ENCODE results near the gene MX1. TPM values are rescaled to one million over a fixed set of nuclear protein-coding genes. Genes with fewer than 3 reads are reported as not detected.

The MX1 gene
- total RNA-seq, 1 experiment from 2014 or later, result 90.0 TPM

DNA sequence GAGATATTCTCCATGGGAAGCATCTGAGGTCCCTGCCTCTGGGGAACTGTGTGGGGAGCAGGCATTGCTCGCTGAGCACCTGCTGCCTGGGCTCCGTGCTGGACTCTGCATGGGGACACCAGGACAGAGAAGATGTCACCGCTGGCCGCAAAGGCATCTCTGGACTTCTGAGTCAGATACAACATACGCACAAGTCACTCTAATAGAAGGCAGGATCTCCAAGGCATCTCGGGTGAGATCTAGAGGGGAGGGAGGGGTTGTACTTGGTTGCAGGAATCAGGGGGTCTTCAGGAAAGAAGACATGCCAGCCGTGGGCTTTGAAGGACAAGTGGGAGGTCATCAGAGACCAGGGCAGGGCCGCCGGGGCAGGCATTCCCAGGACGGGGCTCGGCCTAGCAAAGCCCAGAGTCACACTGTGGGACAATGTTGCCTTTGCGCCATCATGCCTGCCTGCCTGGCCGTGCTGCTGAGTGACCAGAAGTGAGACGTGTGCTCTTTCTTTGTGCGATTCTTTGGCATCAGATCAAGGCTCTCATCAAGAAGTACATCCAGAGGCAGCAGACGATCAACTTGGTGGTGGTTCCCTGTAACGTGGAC is 35.9 kb upstream of the MX1 start:
- H4K20me1 ChIP-seq (ENCODE audit: insufficient read depth, low read depth, low read length), result no peaks in the 10 kb centered on the region
- H3K9me2 ChIP-seq (replicated peaks; ENCODE audit: insufficient read depth, low read length), result no peaks in the 10 kb centered on the region
- H3K27me3 ChIP-seq (ENCODE audit: low read length), result no peaks in the 10 kb centered on the region
- H2AFZ ChIP-seq (ENCODE audit: low read length), result no peak overlapping the region
- peaks cover 5% of the 10 kb centered on the region for H3K4me1 ChIP-seq (ENCODE audit: low read length)
- H3K9ac ChIP-seq (ENCODE audit: low read length), result no peak overlapping the region
- H3K27ac ChIP-seq (ENCODE audit: low read length), result no peak overlapping the region
- no peak overlapping the region for H3K4me2 ChIP-seq (ENCODE audit: low read depth, low read length, poor library complexity, severe bottlenecking)
- no peak overlapping the region for H3K4me3 ChIP-seq (ENCODE audit: low read length)
- H3K36me3 ChIP-seq (ENCODE audit: insufficient read depth, low read length), result no peaks in the 10 kb centered on the region
- no peaks in the 10 kb centered on the region for H3K79me2 ChIP-seq (ENCODE audit: low read length)
- DNase-seq, result peak; percentile 21
- no peaks in the 10 kb centered on the region for H3K9me3 ChIP-seq (ENCODE audit: low read length)

DNA sequence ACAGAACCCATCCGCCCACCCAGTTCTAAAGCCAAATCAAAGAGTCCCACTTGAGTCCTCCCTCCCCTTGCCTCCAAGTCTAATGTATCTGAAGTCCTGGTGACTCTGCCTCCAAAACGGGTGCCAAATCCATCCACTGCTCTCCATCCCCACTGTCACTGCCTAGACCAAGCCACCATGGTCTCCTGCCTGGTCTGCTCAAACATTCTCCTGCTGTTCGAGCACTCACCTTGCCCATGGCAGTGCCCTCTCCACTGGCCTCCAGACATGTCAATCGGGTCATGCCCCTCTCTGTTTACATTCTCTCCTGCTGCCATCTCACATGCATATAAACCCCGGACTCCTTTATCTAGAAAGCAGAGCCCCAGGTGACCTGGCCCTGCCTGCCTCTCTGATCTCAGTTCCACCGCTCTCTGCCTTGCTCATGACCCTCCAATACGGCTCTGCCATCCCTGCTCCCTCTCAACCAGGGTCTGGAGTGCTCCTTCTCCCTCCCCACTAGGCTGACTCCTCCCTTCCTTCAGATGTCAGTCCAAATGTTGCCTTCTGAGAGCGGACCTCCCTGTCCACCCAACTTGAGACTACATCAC is 32.1 kb upstream of the MX1 start:
- no peaks in the 10 kb centered on the region for H3K9me3 ChIP-seq (ENCODE audit: low read length)
- H3K36me3 ChIP-seq (ENCODE audit: insufficient read depth, low read length), result no peaks in the 10 kb centered on the region
- H3K27ac ChIP-seq (ENCODE audit: low read length), result no peak overlapping the region
- H4K20me1 ChIP-seq (ENCODE audit: insufficient read depth, low read depth, low read length), result no peaks in the 10 kb centered on the region
- H2AFZ ChIP-seq (ENCODE audit: low read length), result no peak overlapping the region
- H3K79me2 ChIP-seq (ENCODE audit: low read length), result no peaks in the 10 kb centered on the region
- no peaks in the 10 kb centered on the region for H3K9me2 ChIP-seq (replicated peaks; ENCODE audit: insufficient read depth, low read length)
- no peak overlapping the region for H3K9ac ChIP-seq (ENCODE audit: low read length)
- H3K27me3 ChIP-seq (ENCODE audit: low read length), result no peaks in the 10 kb centered on the region
- no peaks in the 10 kb centered on the region for H3K4me1 ChIP-seq (ENCODE audit: low read length)
- no peak overlapping the region for H3K4me2 ChIP-seq (ENCODE audit: low read depth, low read length, poor library complexity, severe bottlenecking)
- DNase-seq, result no peak
- H3K4me3 ChIP-seq (ENCODE audit: low read length), result no peak overlapping the region

DNA sequence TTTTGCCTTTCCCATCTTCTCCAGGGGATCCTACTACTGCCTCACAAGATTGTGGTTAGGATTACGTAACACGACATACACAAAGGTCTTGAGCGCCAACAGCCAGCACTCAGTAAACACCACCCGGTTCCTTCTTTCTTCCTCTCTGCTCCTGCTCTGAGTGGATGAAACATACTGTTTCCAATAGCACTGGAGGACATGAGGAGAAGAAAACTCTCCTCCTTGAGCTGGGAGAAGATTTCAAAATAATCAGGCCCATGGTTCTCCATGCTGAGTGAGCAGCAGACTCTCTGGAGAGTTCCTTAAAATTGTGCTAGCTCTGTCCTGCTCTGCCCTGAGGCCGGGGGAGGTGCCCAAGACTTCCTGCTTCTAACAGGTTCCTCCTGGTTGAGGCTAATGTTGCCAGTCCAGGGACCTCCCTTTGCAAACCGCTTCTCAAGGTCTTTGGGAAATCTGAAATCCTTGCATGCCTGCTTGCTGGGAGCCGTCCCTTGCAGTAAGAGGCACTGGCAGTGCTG is 29.4 kb upstream of the MX1 start:
- no peak overlapping the region for H2AFZ ChIP-seq (ENCODE audit: low read length)

DNA sequence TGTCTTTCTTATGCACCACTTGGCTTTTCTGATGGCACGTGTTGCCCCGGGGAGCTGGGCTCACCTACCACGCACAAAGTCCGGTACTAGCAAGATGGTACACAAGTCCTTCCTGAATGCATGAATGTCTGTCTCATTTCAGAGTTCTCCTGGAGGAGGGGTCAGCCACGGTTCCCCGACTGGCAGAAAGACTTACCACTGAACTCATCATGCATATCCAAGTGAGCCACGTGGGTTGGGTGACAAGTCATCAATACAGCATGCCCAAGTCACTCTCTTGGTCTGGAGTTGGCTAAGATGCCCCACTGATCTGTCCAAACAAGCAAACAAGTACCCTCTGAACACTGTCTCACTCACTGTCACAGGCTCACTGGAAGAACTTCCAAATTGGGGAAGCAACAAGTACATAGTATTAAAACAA is 28.6 kb upstream of the MX1 start:
- Histone ChIP-seq H4K20me1 (ENCODE audit: insufficient read depth, low read depth, low read length) (no peaks in the 10 kb centered on the region), H3K27ac (ENCODE audit: low read length) (no peak overlapping the region), H3K9ac (ENCODE audit: low read length) (no peak overlapping the region), H3K4me2 (ENCODE audit: low read depth, low read length, poor library complexity, severe bottlenecking) (no peak overlapping the region), H3K9me3 (ENCODE audit: low read length) (no peaks in the 10 kb centered on the region), H3K4me1 (ENCODE audit: low read length) (no peaks in the 10 kb centered on the region), H3K36me3 (ENCODE audit: insufficient read depth, low read length) (no peaks in the 10 kb centered on the region), H3K27me3 (ENCODE audit: low read length) (no peaks in the 10 kb centered on the region), H3K9me2 (replicated peaks; ENCODE audit: insufficient read depth, low read length) (no peaks in the 10 kb centered on the region), H3K4me3 (ENCODE audit: low read length) (no peak overlapping the region), H2AFZ (ENCODE audit: low read length) (no peak overlapping the region), H3K79me2 (ENCODE audit: low read length) (no peaks in the 10 kb centered on the region)
- no peak for DNase-seq

More for the DNA sequence above, 29.4 kb upstream of the MX1 start:
- Histone ChIP-seq H3K4me3 (ENCODE audit: low read length) (no peak overlapping the region), H3K9ac (ENCODE audit: low read length) (no peak overlapping the region), H3K36me3 (ENCODE audit: insufficient read depth, low read length) (no peaks in the 10 kb centered on the region), H3K4me2 (ENCODE audit: low read depth, low read length, poor library complexity, severe bottlenecking) (no peak overlapping the region), H3K79me2 (ENCODE audit: low read length) (no peaks in the 10 kb centered on the region), H3K9me2 (replicated peaks; ENCODE audit: insufficient read depth, low read length) (no peaks in the 10 kb centered on the region), H3K4me1 (ENCODE audit: low read length) (no peaks in the 10 kb centered on the region), H3K27me3 (ENCODE audit: low read length) (no peaks in the 10 kb centered on the region), H3K27ac (ENCODE audit: low read length) (no peak overlapping the region), H4K20me1 (ENCODE audit: insufficient read depth, low read depth, low read length) (no peaks in the 10 kb centered on the region), H3K9me3 (ENCODE audit: low read length) (no peaks in the 10 kb centered on the region)
- no peak for DNase-seq

DNA sequence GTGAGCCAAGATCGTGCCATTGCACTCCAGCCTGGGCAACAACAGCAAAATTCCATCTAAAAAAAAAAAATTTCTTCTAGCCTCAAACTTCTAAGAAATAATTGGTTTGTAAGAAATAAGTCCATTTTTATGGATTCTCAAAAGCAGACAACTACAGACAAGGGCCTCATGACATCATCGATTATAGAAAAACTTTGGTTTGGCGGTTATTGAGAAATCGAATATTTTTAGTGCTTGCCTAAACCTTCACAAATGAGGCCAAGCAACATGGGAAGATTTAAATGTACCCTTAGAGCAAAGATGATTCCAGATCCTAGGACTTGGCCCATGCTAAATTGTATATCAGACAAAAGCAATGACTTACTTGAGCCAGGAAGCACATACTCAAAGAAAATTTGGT is 27.8 kb upstream of the MX1 start:
- Histone ChIP-seq H3K4me1 (ENCODE audit: low read length) (no peaks in the 10 kb centered on the region), H3K9me2 (replicated peaks; ENCODE audit: insufficient read depth, low read length) (no peaks in the 10 kb centered on the region), H3K4me3 (ENCODE audit: low read length) (no peak overlapping the region), H4K20me1 (ENCODE audit: insufficient read depth, low read depth, low read length) (no peaks in the 10 kb centered on the region), H3K79me2 (ENCODE audit: low read length) (no peaks in the 10 kb centered on the region), H3K9ac (ENCODE audit: low read length) (no peak overlapping the region), H3K36me3 (ENCODE audit: insufficient read depth, low read length) (no peaks in the 10 kb centered on the region), H3K27ac (ENCODE audit: low read length) (no peak overlapping the region), H3K4me2 (ENCODE audit: low read depth, low read length, poor library complexity, severe bottlenecking) (no peak overlapping the region), H2AFZ (ENCODE audit: low read length) (no peak overlapping the region), H3K9me3 (ENCODE audit: low read length) (no peaks in the 10 kb centered on the region), H3K27me3 (ENCODE audit: low read length) (no peaks in the 10 kb centered on the region)
- no peak for DNase-seq

DNA sequence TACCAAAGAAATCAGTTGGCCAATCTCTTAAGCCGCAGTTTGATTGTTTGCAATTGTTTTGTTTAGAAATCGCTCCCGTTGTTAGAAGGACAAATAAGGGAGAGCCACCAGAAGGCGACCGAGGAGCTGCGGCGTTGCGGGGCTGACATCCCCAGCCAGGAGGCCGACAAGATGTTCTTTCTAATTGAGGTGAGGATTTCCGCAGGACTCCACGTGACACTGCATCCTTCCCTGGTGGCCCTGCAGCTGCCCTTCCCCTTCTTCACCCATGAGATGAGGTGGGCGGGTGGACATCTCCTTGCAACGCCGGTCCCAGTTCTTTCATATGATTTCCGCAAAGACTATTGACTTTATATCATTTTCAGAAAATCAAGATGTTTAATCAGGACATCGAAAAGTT is 27.2 kb upstream of the MX1 start:
- Histone ChIP-seq H3K9me3 (ENCODE audit: low read length) (no peaks in the 10 kb centered on the region), H2AFZ (ENCODE audit: low read length) (no peak overlapping the region), H3K36me3 (ENCODE audit: insufficient read depth, low read length) (no peaks in the 10 kb centered on the region)

DNA sequence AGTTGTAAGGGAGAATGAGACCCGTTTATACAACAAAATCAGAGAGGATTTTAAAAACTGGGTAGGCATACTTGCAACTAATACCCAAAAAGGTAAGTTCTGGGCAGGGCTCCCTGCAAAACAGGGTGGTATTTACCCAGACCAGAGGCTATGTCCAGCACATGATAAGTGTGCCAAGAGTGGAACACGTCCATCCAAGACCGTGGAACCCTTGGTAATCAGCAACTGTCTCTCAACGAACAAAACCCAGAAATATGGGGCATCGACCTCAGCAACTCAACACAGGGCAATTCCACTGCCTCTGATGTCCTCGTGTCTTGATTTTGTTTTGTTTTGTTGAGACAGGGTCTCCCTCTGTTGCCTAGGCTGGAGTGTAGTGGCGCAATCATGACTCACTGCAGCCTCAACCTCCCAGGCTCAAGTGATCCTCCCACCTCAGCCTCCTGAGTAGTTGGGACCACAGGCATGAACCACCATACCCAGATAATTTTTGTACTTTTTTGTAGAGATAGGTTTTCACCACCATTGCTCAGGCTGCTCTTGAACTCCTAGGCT is 26.7 kb upstream of the MX1 start:
- Histone ChIP-seq H3K79me2 (ENCODE audit: low read length) (no peaks in the 10 kb centered on the region), H3K9me3 (ENCODE audit: low read length) (no peaks in the 10 kb centered on the region), H3K4me3 (ENCODE audit: low read length) (no peak overlapping the region), H3K9ac (ENCODE audit: low read length) (no peak overlapping the region), H2AFZ (ENCODE audit: low read length) (no peak overlapping the region), H3K9me2 (replicated peaks; ENCODE audit: insufficient read depth, low read length) (no peaks in the 10 kb centered on the region), H3K36me3 (ENCODE audit: insufficient read depth, low read length) (no peaks in the 10 kb centered on the region), H3K4me1 (ENCODE audit: low read length) (no peaks in the 10 kb centered on the region), H3K27ac (ENCODE audit: low read length) (no peak overlapping the region), H3K4me2 (ENCODE audit: low read depth, low read length, poor library complexity, severe bottlenecking) (no peak overlapping the region), H3K27me3 (ENCODE audit: low read length) (no peaks in the 10 kb centered on the region), H4K20me1 (ENCODE audit: insufficient read depth, low read depth, low read length) (no peaks in the 10 kb centered on the region)
- no peak for DNase-seq

More for the DNA sequence above, 27.2 kb upstream of the MX1 start:
- Histone ChIP-seq H3K9ac (ENCODE audit: low read length) (no peak overlapping the region), H4K20me1 (ENCODE audit: insufficient read depth, low read depth, low read length) (no peaks in the 10 kb centered on the region), H3K27me3 (ENCODE audit: low read length) (no peaks in the 10 kb centered on the region), H3K9me2 (replicated peaks; ENCODE audit: insufficient read depth, low read length) (no peaks in the 10 kb centered on the region), H3K4me3 (ENCODE audit: low read length) (no peak overlapping the region), H3K27ac (ENCODE audit: low read length) (no peak overlapping the region), H3K4me1 (ENCODE audit: low read length) (no peaks in the 10 kb centered on the region), H3K79me2 (ENCODE audit: low read length) (no peaks in the 10 kb centered on the region), H3K4me2 (ENCODE audit: low read depth, low read length, poor library complexity, severe bottlenecking) (no peak overlapping the region)
- DNase-seq, result no peak

DNA sequence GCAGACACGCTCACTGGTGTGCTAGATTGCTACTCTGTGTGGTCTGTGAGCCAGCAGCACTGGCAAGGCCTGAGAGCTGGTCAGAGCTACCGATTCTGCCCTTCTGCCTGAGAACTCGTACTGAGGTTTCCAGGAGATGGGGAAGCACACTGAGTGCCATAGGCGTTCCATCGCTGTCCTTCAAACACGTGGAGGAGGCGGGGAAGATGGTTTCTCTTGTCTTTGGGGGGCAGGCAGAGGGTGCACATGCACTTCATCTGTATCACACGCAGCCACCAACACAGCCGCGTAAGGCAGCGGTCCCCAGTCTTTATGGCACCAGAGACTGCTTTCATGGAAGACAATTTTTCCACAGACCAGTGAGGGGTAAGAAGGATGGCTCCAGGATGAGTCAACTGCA is 23.8 kb upstream of the MX1 start:
- Histone ChIP-seq H3K4me3 (ENCODE audit: low read length) (no peak overlapping the region), H2AFZ (ENCODE audit: low read length) (no peak overlapping the region), H3K9me3 (ENCODE audit: low read length) (no peaks in the 10 kb centered on the region), H3K9me2 (replicated peaks; ENCODE audit: insufficient read depth, low read length) (no peaks in the 10 kb centered on the region), H3K9ac (ENCODE audit: low read length) (no peak overlapping the region), H4K20me1 (ENCODE audit: insufficient read depth, low read depth, low read length) (no peaks in the 10 kb centered on the region), H3K36me3 (ENCODE audit: insufficient read depth, low read length) (no peaks in the 10 kb centered on the region), H3K79me2 (ENCODE audit: low read length) (no peaks in the 10 kb centered on the region), H3K4me1 (ENCODE audit: low read length) (no peaks in the 10 kb centered on the region), H3K4me2 (ENCODE audit: low read depth, low read length, poor library complexity, severe bottlenecking) (no peak overlapping the region), H3K27me3 (ENCODE audit: low read length) (no peaks in the 10 kb centered on the region), H3K27ac (ENCODE audit: low read length) (no peak overlapping the region)
- DNase-seq, result no peak
